IPS-20b (cell line): Measurements from ENCODE around the gene REG4.
"Not testable (repeated sequence)": the region's sequence is repeated elsewhere in the genome, so short reads cannot be mapped to it uniquely, and the experiment has no call there.

Experiments used
- H3K27ac ChIP-seq: one replicate; pipeline ENCODE4 v1.5.1; 2013; ENCODE audit warnings: low read length
- H3K27me3 ChIP-seq: 2 replicates; pipeline ENCODE4 v1.6.1; 2013; ENCODE audit warnings: mild to moderate bottlenecking, low read length, inconsistent platforms; ENCODE audit not compliant: insufficient read depth
- H3K36me3 ChIP-seq: 2 replicates; pipeline ENCODE4 v1.6.1; 2013; ENCODE audit warnings: low read depth, mild to moderate bottlenecking, inconsistent platforms, low read length, moderate library complexity; ENCODE audit not compliant: insufficient read depth
- H3K4me1 ChIP-seq: 2 replicates; pipeline ENCODE4 v1.6.1; 2013; ENCODE audit warnings: mild to moderate bottlenecking, control low read depth, inconsistent platforms, low read length, moderate library complexity; ENCODE audit not compliant: insufficient read depth
- H3K4me3 ChIP-seq: 2 replicates; pipeline ENCODE4 v1.5.1; 2013; ENCODE audit warnings: mild to moderate bottlenecking, low read length, inconsistent platforms
- H3K9ac ChIP-seq: 2 replicates; pipeline ENCODE4 v1.6.1; 2013; ENCODE audit warnings: low read depth, mild to moderate bottlenecking, inconsistent platforms, low read length, moderate library complexity
- H3K9me3 ChIP-seq: 2 replicates; pipeline ENCODE4 v1.6.1; 2013; ENCODE audit warnings: mild to moderate bottlenecking, low read depth, low read length, inconsistent platforms; ENCODE audit not compliant: insufficient read depth

Gene REG4

DNA sequence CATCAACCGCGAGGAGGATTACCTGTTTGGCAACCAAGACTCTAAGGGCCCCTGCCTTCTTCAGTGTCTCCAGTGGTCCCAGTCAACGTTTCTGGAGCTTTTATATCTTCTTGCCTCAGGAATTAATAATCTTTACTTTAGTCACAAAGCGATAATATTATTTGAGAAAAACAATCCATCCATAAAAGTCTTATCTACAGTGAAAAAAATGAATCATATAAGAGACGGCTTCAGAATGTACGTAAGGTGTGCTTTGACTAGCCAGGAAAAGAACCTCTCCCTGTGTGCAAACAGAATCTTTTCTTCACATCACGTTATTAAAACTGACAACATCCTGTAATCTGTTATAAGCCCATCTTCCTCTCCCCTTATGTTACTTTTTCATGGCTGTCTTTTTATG lies at the start of gene REG4:
REG4 (minus strand) TSS at position 74 of the 400 bp plus-strand sequence. CDS start 2,691 bp downstream, outside the sequence.
- no peaks in the 10 kb centered on the region for H3K4me1 ChIP-seq

DNA sequence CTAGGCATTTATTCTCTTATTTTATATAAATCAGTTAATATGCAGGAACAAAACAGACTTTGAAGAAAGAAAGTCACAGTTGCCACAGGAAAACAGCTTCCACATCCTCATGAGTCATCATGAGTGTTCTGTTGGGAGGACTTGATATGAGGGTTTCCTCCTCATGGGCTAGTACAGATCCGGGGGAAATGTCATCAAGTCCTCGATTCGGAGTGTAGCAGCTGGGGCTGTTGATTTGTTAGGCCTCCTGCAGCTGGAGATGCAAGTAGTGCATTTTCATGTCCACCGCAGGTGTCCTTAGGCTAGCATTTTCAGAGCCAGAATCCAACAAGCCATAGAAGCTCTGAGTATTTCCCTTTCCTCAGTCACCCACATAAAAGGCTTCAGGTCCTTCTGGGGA lies 48.4 kb upstream of the REG4 start:
- Histone ChIP-seq H3K27me3 (no peaks in the 10 kb centered on the region), H3K9ac (no peak overlapping the region), H3K4me3 (no peak overlapping the region), H3K27ac (no peak overlapping the region), H3K36me3 (no peaks in the 10 kb centered on the region), H3K9me3 (no peaks in the 10 kb centered on the region), H3K4me1 (no peaks in the 10 kb centered on the region)

More for the DNA sequence above, at the start of gene REG4:
- Histone ChIP-seq H3K36me3 (no peaks in the 10 kb centered on the region), H3K27ac (no peak within 1 kb of the TSS), H3K27me3 (peaks cover 7% of the 10 kb centered on the region; the same call in 1 of the 2 replicates), H3K9ac (no peak within 1 kb of the TSS), H3K9me3 (no peaks in the 10 kb centered on the region), H3K4me3 (no peak within 1 kb of the TSS)

DNA sequence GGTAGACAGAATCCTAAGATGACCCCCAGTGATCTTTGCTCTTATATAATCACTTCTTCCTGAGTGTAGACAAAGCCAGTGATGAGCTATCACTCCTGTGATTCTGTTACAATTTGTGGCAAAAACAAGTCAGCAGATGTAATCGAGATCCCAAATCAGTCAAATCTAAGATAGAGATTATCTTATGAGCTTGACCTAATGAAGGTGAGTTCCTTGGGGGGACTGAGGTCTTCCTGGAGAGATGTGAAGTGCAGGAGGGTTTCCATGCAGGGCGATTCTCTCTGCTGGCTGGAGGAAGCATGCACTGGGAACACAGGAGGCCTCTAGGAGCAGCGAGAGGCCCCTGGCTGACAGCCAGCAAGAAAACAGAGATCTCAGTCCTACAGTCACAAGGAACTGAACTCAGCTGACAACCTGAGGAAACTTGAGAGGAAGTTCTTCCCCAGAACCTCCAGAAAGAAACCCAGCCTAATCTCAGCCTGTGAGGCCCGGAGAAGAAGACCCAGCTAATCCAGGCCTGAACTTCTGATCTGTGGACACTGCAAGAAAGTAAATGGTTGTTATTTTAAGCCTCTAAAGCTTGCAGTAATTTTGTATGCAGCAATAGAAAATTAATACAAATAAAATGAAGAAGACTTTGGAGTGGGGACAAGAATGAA lies 47.4 kb upstream of the REG4 start:
- H3K9ac ChIP-seq, H3K4me1 ChIP-seq, H3K4me3 ChIP-seq, H3K36me3 ChIP-seq, H3K27ac ChIP-seq, H3K27me3 ChIP-seq, H3K9me3 ChIP-seq: not testable (repeated sequence)

DNA sequence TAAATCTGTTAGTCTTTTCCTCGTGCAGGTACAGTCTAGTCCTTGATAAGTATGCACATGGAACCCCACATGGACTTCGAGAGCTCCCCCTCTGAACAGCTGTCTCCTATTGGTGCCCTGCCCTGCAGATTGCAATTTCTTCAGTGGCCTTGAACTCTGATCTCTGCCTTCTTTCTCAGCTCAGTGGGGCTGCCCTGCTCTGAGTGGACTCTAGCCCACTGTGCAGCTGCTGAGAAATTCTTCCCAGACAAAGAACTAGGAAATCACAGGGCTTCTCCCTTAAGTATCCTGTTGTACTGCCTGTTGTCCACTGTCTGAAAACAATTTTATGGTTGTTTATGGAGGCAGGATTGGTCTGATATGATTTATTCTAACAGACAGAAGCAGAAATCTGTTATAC lies 46.9 kb upstream of the REG4 start:
- Histone ChIP-seq H3K9ac (no peak overlapping the region), H3K4me3 (no peak overlapping the region)

DNA sequence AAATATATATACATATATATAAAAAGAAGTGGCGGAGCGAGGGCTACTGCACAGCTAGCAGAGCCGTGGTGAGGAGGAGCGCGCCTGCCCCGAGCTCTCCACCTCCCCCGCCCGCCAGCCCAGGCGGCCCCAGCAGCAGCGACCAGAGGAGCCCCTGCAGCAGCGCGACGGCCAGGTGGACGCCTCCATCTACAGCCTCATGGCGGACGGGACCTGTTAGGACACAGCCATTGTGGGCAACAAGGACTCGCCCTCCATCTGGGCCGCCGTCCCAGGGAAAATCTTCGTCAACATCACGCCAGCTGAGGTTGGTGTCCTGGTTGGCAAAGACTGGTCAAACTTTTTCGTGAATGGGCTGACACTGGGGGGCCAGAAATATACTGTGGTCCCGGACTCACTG lies 41.9 kb upstream of the REG4 start:
- H3K4me3 ChIP-seq = no peak overlapping the region
- H3K9ac ChIP-seq = no peak overlapping the region
- H3K27ac ChIP-seq = no peak overlapping the region
- H3K27me3 ChIP-seq = no peaks in the 10 kb centered on the region
- H3K36me3 ChIP-seq = no peaks in the 10 kb centered on the region
- H3K9me3 ChIP-seq = no peaks in the 10 kb centered on the region
- H3K4me1 ChIP-seq = no peaks in the 10 kb centered on the region

More for the DNA sequence above, 46.9 kb upstream of the REG4 start:
- Histone ChIP-seq H3K27me3 (no peaks in the 10 kb centered on the region), H3K36me3 (no peaks in the 10 kb centered on the region), H3K9me3 (no peaks in the 10 kb centered on the region), H3K27ac (no peak overlapping the region), H3K4me1 (no peaks in the 10 kb centered on the region)

DNA sequence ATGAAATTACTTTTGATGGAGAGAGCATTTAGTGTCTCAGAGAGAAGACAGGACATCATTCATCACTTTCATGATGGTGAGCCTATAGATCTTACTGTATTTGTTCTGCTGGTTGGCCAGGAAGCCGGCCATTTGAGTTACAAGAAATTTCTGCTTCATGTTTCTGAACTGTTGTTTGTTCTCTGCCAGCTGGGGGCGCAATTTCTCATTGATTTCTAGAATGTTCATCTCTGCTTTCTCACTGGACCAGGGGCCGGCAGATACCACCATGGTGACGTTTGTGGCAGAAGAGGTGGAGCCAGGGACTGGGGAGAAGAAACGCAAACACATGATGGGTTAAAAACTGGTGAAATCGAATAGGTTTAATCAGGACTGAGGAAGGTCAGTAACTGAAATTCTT lies 32.9 kb upstream of the REG4 start:
- H3K9me3 ChIP-seq, H3K9ac ChIP-seq, H3K4me3 ChIP-seq, H3K27ac ChIP-seq, H3K4me1 ChIP-seq, H3K36me3 ChIP-seq, H3K27me3 ChIP-seq: not testable (repeated sequence)

DNA sequence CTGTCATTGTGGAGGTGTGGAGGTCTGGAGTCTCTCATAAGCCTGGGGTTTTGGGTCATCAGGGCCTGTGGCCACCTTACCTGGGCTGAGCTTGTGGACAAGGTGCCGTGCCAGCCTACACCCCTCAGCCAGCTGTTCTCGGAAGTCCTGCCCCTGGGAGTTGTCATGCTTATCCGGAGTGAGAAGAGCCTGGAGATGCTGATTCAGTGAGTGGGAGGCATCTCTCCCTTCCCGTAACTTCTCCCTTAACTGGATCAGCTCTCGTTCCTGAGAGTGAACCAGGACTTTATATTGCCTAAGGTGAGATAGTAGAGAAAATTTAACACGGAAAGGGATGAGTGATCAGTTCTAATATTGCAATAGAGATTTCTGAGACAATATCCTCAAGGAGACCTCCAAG lies 30.0 kb upstream of the REG4 start:
- Histone ChIP-seq H3K4me1 (no peaks in the 10 kb centered on the region), H3K36me3 (no peaks in the 10 kb centered on the region), H3K9me3 (no peaks in the 10 kb centered on the region), H3K27me3 (no peaks in the 10 kb centered on the region), H3K27ac (no peak overlapping the region), H3K9ac (no peak overlapping the region), H3K4me3 (no peak overlapping the region)

DNA sequence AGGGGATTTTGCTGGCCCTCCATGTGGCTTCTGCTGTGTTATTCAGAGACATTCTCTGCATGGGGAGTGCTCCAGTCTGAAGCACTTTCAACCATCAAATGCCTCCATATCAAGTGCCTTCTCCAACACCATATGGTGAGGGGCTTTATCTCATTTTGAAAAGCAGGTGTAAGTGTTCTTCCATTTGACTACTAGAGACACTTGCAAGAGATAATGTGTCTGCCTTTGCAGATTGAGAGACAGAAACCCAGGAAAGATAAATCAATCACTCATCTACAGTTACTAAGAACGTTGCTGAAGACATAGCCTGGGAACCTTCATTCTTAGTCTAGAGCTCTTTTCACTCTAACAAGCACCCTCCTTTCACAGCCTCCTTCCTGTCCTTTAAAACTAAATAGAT lies 29.5 kb upstream of the REG4 start:
- Histone ChIP-seq H3K27ac (no peak overlapping the region), H3K9ac (no peak overlapping the region), H3K4me1 (no peaks in the 10 kb centered on the region), H3K4me3 (no peak overlapping the region), H3K9me3 (no peaks in the 10 kb centered on the region), H3K36me3 (no peaks in the 10 kb centered on the region), H3K27me3 (no peaks in the 10 kb centered on the region)

DNA sequence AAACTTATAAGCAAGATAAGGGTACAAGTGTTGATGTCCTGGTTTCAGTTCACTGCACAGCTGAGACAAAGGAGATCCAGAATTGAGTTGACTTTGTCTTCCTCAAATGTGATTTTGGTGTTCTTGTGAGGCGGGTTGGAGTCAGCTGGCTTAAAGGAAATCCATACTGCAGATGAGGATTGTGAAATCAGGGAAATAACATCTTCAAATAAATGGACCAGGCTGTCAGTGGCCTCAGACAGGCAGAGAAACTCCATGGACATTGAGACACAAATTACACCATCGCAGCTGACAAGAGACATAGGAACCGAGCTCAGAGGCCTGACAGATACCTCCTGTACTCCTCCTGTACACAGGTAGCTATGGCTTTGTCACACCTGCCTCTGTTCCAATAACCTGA lies 27.0 kb upstream of the REG4 start:
- Histone ChIP-seq H3K27ac (no peak overlapping the region), H3K4me1 (no peaks in the 10 kb centered on the region), H3K27me3 (no peaks in the 10 kb centered on the region), H3K9me3 (no peaks in the 10 kb centered on the region), H3K4me3 (no peak overlapping the region), H3K36me3 (no peaks in the 10 kb centered on the region), H3K9ac (no peak overlapping the region)

DNA sequence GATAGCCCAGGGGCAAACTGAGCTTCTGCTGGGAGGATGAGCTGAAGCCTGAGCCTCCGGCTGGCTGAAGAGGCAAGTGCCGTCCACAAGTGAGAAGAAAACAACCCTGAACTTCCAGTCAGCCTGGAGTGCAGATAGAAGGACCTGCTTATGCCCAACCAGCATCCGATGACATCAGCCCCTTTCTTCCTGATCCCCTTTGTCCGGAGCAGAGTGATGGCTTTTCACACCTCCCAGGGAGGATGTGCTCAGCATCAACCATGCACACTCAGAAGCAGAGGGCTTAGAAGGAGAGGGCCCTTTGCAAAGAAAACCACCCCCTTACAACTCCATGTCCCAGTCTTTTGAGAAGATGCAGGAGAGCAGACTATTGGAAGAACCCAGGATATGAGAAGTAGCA lies 23.7 kb upstream of the REG4 start:
- H3K27me3 ChIP-seq = no peaks in the 10 kb centered on the region
- no peak overlapping the region for H3K27ac ChIP-seq
- no peak overlapping the region for H3K4me3 ChIP-seq
- H3K9me3 ChIP-seq = no peaks in the 10 kb centered on the region
- no peak overlapping the region for H3K9ac ChIP-seq
- no peaks in the 10 kb centered on the region for H3K4me1 ChIP-seq
- H3K36me3 ChIP-seq = no peaks in the 10 kb centered on the region

DNA sequence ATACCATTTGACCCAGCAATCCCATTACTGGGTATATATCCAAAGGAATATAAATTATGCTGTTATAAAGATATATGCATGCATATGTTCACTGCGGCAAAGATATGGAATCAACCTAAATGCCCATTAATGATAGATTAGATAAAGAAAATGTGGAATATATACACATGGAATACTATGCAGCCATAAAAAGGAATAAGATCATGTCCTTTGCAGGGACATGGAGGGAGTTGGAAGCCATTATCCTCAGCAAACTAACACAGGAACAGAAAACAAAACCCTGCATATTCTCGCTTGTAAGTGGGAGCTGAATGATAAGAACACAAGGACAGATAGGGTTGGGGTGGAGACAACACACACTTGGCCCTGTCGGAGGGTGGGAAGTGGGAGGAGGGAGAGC lies 19.8 kb upstream of the REG4 start:
- no peak overlapping the region for H3K9ac ChIP-seq
- no peaks in the 10 kb centered on the region for H3K4me1 ChIP-seq
- no peaks in the 10 kb centered on the region for H3K27me3 ChIP-seq
- H3K4me3 ChIP-seq = no peak overlapping the region
- no peaks in the 10 kb centered on the region for H3K36me3 ChIP-seq
- H3K9me3 ChIP-seq = no peaks in the 10 kb centered on the region
- no peak overlapping the region for H3K27ac ChIP-seq

DNA sequence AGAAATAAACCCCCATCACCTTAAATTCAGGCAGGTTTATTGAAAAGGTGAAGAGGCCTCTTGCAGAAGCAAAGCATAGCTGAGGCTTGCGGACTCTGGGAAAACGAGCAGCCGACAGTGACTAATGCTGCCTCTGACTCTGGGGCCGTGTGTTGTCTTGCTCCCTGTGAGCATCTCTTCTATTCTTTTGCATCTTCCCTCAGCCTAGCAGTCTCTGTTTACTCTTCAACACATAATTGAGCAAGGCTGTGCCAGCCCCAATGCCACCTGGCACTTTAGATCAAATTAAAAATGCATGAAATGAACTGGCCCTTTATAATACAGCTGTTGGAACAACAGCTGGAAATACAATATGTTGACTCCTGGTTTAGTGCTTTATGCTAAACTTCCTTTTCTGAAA lies 18.4 kb upstream of the REG4 start:
- Histone ChIP-seq H3K4me1 (no peaks in the 10 kb centered on the region), H3K36me3 (no peaks in the 10 kb centered on the region), H3K4me3 (no peak overlapping the region), H3K9me3 (no peaks in the 10 kb centered on the region), H3K27ac (no peak overlapping the region), H3K9ac (no peak overlapping the region), H3K27me3 (no peaks in the 10 kb centered on the region)
